Common myeloid progenitor, CD34-positive (primary cell): ENCODE data around the gene NRDC.

Experiments
- CTCF ChIA-PET: fragments of 350-600 bp; sonication (Branson Sonifier 250); formaldehyde crosslinking; loops from one replicate; lab custom pipeline; 2021; ENCODE audit warnings: antibody characterized with exemption; lab: Charles Lee
- POLR2A ChIA-PET: fragments of 350-600 bp; sonication (Branson Sonifier 250); formaldehyde crosslinking; loops from one replicate; lab custom pipeline; 2021; ENCODE audit warnings: antibody characterized with exemption; lab: Charles Lee
- DNase-seq, 3 donors: peaks; one replicate each; pipeline versions ENCODE4 v3.0.0 to v3.0.0-alpha.2; 2013
- H3K27ac ChIP-seq, 2 experiments: 1 replicate in 1 of 2; 2 replicates in 1 of 2; pipeline ENCODE4 v1.7.0; 2013; ENCODE audit warnings: inconsistent platforms in 2 of 2, low read length in 2 of 2, mild to moderate bottlenecking in 2 of 2, low read depth in 1 of 2, moderate library complexity in 1 of 2; ENCODE audit not compliant: severe bottlenecking in 2 of 2, insufficient read depth in 1 of 2, poor library complexity in 1 of 2
- H3K27me3 ChIP-seq, 5 experiments: replicated peaks in 2 of 5; 1 replicate in 3 of 5; 2 replicates in 2 of 5; pipeline versions ENCODE4 v1.6.1 to v1.7.0; 2013; ENCODE audit warnings: low read length in 4 of 5, mild to moderate bottlenecking in 2 of 5, moderate library complexity in 2 of 5, inconsistent platforms in 1 of 5; ENCODE audit not compliant: insufficient read depth in 5 of 5, control insufficient read depth in 4 of 5
- H3K36me3 ChIP-seq, 4 experiments: 1 replicate in 2 of 4; 2 replicates in 2 of 4; pipeline versions ENCODE4 v1.6.1 to v1.7.0; 2013; ENCODE audit warnings: low read length in 3 of 4, control low read depth in 1 of 4, mild to moderate bottlenecking in 1 of 4; ENCODE audit not compliant: control insufficient read depth in 4 of 4, insufficient read depth in 4 of 4
- H3K4me1 ChIP-seq, 4 experiments: 1 replicate in 3 of 4; 2 replicates in 1 of 4; pipeline versions ENCODE4 v1.6.1 to v1.7.1; 2013; ENCODE audit warnings: low read length in 3 of 4, mild to moderate bottlenecking in 3 of 4, control low read depth in 1 of 4, inconsistent platforms in 1 of 4, moderate library complexity in 1 of 4; ENCODE audit not compliant: control insufficient read depth in 4 of 4, insufficient read depth in 4 of 4; ENCODE audit errors: control extremely low read depth in 1 of 4
- H3K4me3 ChIP-seq, 7 experiments: 1 replicate in 4 of 7; 2 replicates in 3 of 7; pipeline versions ENCODE4 v1.5.1 to v1.7.0; 2013; ENCODE audit warnings: mild to moderate bottlenecking in 7 of 7, low read length in 6 of 7, moderate library complexity in 6 of 7, inconsistent platforms in 2 of 7, low read depth in 2 of 7, control low read depth in 1 of 7; ENCODE audit not compliant: insufficient read depth in 4 of 7, control insufficient read depth in 1 of 7; ENCODE audit errors: extremely low read depth in 1 of 7
- H3K9me3 ChIP-seq, 5 experiments: 1 replicate in 4 of 5; 2 replicates in 1 of 5; pipeline versions ENCODE4 v1.6.1 to v1.7.1; 2013; ENCODE audit warnings: low read length in 4 of 5, mild to moderate bottlenecking in 2 of 5, inconsistent platforms in 1 of 5, low read depth in 1 of 5, moderate library complexity in 1 of 5; ENCODE audit not compliant: control insufficient read depth in 4 of 5, insufficient read depth in 2 of 5; ENCODE audit errors: control extremely low read depth in 1 of 5
- WGBS: methylation state at CpG from one replicate; pipeline ENCODE4 v1.1.5; 2013; ENCODE audit not compliant: insufficient coverage; 5-methylcytosine and 5-hydroxymethylcytosine counted together

Gene NRDC

GRCh38 chr1:51870603-51871350 lies 7.8 kb downstream of the NRDC start:
- WGBS = 100% methylated on average over 4 of the region's 7 CpGs
- peaks cover 0 to 12% (median 8%) of the 10 kb centered on the region in 4 experiments for H3K4me1 ChIP-seq
- no peak overlapping the region for H3K4me3 ChIP-seq
- H3K36me3 ChIP-seq = peaks cover 2 to 21% (median 4%) of the 10 kb centered on the region in 4 experiments
- H3K27me3 ChIP-seq = no peaks in the 10 kb centered on the region
- H3K9me3 ChIP-seq = no peaks in the 10 kb centered on the region
- DNase-seq = no peak
- ChIA-PET CTCF (no interaction called here), POLR2A (no interaction called here)
- H3K27ac ChIP-seq = no peak overlapping the region

- Histone ChIP-seq H3K9me3 (no peaks in the 10 kb centered on the region), H3K4me3 (no peak overlapping the region), H3K27ac (no peak overlapping the region), H3K4me1 (peaks cover 0 to 14% (median 6%) of the 10 kb centered on the region in 4 experiments), H3K27me3 (no peaks in the 10 kb centered on the region), H3K36me3 (peaks cover 3 to 8% (median 4%) of the 10 kb centered on the region in 4 experiments)
- WGBS = 100% methylated on average over 4 of the region's 4 CpGs
- DNase-seq = no peak
- CTCF ChIA-PET = no interaction called here
- POLR2A ChIA-PET = no interaction called here
These were observed 10.9 kb downstream of the NRDC start for GRCh38 chr1:51867479-51868232.

GRCh38 chr1:51863384-51863783 lies 15.1 kb downstream of the NRDC start:
- DNase-seq = peak; percentile 36 to 82 (median 72)
- H3K27me3 ChIP-seq = no peaks in the 10 kb centered on the region
- no peak overlapping the region for H3K27ac ChIP-seq
- WGBS = no CpG with 5 or more reads among the region's 2 CpGs
- ChIA-PET CTCF (interaction anchor here (1.2 to 2.5 kb wide), 3 partner anchors 11 to 15 kb away, joined by 3 to 7 read pairs (median 3); partner anchors contain the start of gene NRDC), POLR2A (interaction anchor here (0.6 to 1.3 kb wide), 3 partner anchors 13 to 22 kb away, joined by 3 to 6 read pairs (median 4); no protein-coding TSS in a partner anchor)
- no peaks in the 10 kb centered on the region for H3K9me3 ChIP-seq
- H3K4me1 ChIP-seq = peaks cover 0 to 14% (median 6%) of the 10 kb centered on the region in 4 experiments
- peaks cover 0 to 6% (median 3%) of the 10 kb centered on the region in 4 experiments for H3K36me3 ChIP-seq
- no peak overlapping the region for H3K4me3 ChIP-seq

- DNase-seq = no peak
- Histone ChIP-seq H3K27ac (no peak overlapping the region), H3K36me3 (peaks cover 0 to 6% (median 3%) of the 10 kb centered on the region in 4 experiments), H3K27me3 (no peaks in the 10 kb centered on the region), H3K4me3 (no peak overlapping the region), H3K9me3 (no peaks in the 10 kb centered on the region), H3K4me1 (peaks cover 0 to 14% (median 6%) of the 10 kb centered on the region in 4 experiments)
- 100% methylated on average over 5 of the region's 5 CpGs for WGBS
- POLR2A ChIA-PET = no interaction called here
- CTCF ChIA-PET = interaction anchor here (1.4 to 2.5 kb wide), 2 partner anchors 9 to 15 kb away, joined by 5 to 7 read pairs; no protein-coding TSS in a partner anchor
These were observed 16.9 kb downstream of the NRDC start for GRCh38 chr1:51861669-51862068.

GRCh38 chr1:51859735-51860134 lies 18.8 kb downstream of the NRDC start:
- DNase-seq = no peak
- Histone ChIP-seq H3K27ac (no peak overlapping the region), H3K9me3 (no peaks in the 10 kb centered on the region), H3K36me3 (peaks cover 2 to 11% (median 8%) of the 10 kb centered on the region in 4 experiments), H3K4me3 (no peak overlapping the region), H3K27me3 (no peaks in the 10 kb centered on the region), H3K4me1 (peaks cover 0 to 16% (median 6%) of the 10 kb centered on the region in 4 experiments)
- CTCF ChIA-PET = interaction anchor here (0.6 to 1.8 kb wide), 3 partner anchors 10 to 711 kb away, joined by 3 to 5 read pairs (median 4); no protein-coding TSS in a partner anchor
- WGBS = no CpG with 5 or more reads among the region's 2 CpGs
- POLR2A ChIA-PET = no interaction called here

- CTCF ChIA-PET = interaction anchor here (1.3 to 1.8 kb wide), 3 partner anchors 10 to 21 kb away, joined by 3 to 5 read pairs (median 4); no protein-coding TSS in a partner anchor
- WGBS = no CpG with 5 or more reads among the region's 2 CpGs
These were observed 19.2 kb downstream of the NRDC start for GRCh38 chr1:51859333-51859732.

More at GRCh38 chr1:51859333-51859732, 19.2 kb downstream of the NRDC start:
- DNase-seq = no peak
- POLR2A ChIA-PET = no interaction called here
- Histone ChIP-seq H3K4me3 (no peak overlapping the region), H3K36me3 (peaks cover 2 to 15% (median 9%) of the 10 kb centered on the region in 4 experiments), H3K4me1 (peaks cover 0 to 16% (median 6%) of the 10 kb centered on the region in 4 experiments), H3K27ac (no peak overlapping the region), H3K9me3 (no peaks in the 10 kb centered on the region), H3K27me3 (no peaks in the 10 kb centered on the region)
